Neuronal stem cell (in vitro differentiated cells): Measurements from ENCODE around the gene LIFR.

Experiments
- DNase-seq: peaks from one replicate; pipeline ENCODE4 v3.0.0-alpha.2; 2013; ENCODE audit warnings: low spot score
- H2AFZ ChIP-seq: one replicate; pipeline ENCODE4 v1.6.1; 2013; ENCODE audit warnings: mild to moderate bottlenecking, low read length, inconsistent platforms
- H2AK5ac ChIP-seq: 2 replicates; pipeline ENCODE4 v1.6.1; 2013; ENCODE audit warnings: low read depth, mild to moderate bottlenecking, inconsistent platforms, low read length, moderate library complexity, mixed read lengths
- H2BK120ac ChIP-seq: 2 replicates; pipeline ENCODE4 v1.6.1; 2013; ENCODE audit warnings: low read depth, mild to moderate bottlenecking, inconsistent platforms, low read length, moderate library complexity, mixed read lengths
- H2BK12ac ChIP-seq: one replicate; pipeline ENCODE4 v1.6.1; 2013; ENCODE audit warnings: low read length, inconsistent platforms
- H2BK15ac ChIP-seq: 2 replicates; pipeline ENCODE4 v1.6.1; 2013; ENCODE audit warnings: mild to moderate bottlenecking, low read length, inconsistent platforms, mixed read lengths
- H2BK5ac ChIP-seq: one replicate; pipeline ENCODE4 v1.6.1; 2013; ENCODE audit warnings: inconsistent platforms, mild to moderate bottlenecking, low read length, moderate library complexity
- H3K14ac ChIP-seq: one replicate; pipeline ENCODE4 v1.6.1; 2013; ENCODE audit warnings: low read length, inconsistent platforms
- H3K18ac ChIP-seq: 2 replicates; pipeline ENCODE4 v1.6.1; 2013; ENCODE audit warnings: low read length, inconsistent platforms
- H3K23ac ChIP-seq: 2 replicates; pipeline ENCODE4 v1.6.1; 2013; ENCODE audit warnings: low read depth, mild to moderate bottlenecking, mixed read lengths, low read length, inconsistent platforms; ENCODE audit not compliant: poor library complexity
- H3K27ac ChIP-seq: replicated peaks from 3 replicates; pipeline ENCODE4 v1.5.1; 2013; ENCODE audit warnings: low read length, inconsistent platforms
- H3K27me3 ChIP-seq, 3 experiments: 2 replicates each; pipeline ENCODE4 v1.6.1; 2013; ENCODE audit warnings: low read length in 3 of 3, mild to moderate bottlenecking in 2 of 3, inconsistent platforms in 1 of 3, low read depth in 1 of 3, mixed read lengths in 1 of 3, moderate library complexity in 1 of 3; ENCODE audit not compliant: control insufficient read depth in 3 of 3, insufficient read depth in 3 of 3
- H3K36me3 ChIP-seq, 2 donors: replicated peaks in 1 of 2; 2 replicates each; pipeline ENCODE4 v1.6.1; 2013; ENCODE audit warnings: low read length in 2 of 2; ENCODE audit not compliant: control insufficient read depth in 2 of 2, insufficient read depth in 2 of 2
- H3K4ac ChIP-seq: 2 replicates; pipeline ENCODE4 v1.6.1; 2013; ENCODE audit warnings: inconsistent platforms, mild to moderate bottlenecking, low read length, moderate library complexity
- H3K4me1 ChIP-seq, 2 donors: 1 replicate in 1 of 2; 2 replicates in 1 of 2; pipeline ENCODE4 v1.6.1; 2013; ENCODE audit warnings: low read length in 2 of 2, low read depth in 1 of 2; ENCODE audit not compliant: control insufficient read depth in 2 of 2, insufficient read depth in 1 of 2
- H3K4me2 ChIP-seq: one replicate; pipeline ENCODE4 v1.6.1; 2013; ENCODE audit warnings: mild to moderate bottlenecking, low read length, inconsistent platforms; ENCODE audit not compliant: insufficient read depth, poor library complexity, severe bottlenecking
- H3K4me3 ChIP-seq, 2 donors: 2 replicates each; pipeline ENCODE4 v1.5.1; 2013; ENCODE audit warnings: low read length in 2 of 2, mild to moderate bottlenecking in 2 of 2, inconsistent platforms in 1 of 2, moderate library complexity in 1 of 2
- H3K79me1 ChIP-seq: one replicate; pipeline ENCODE4 v1.6.1; 2013; ENCODE audit warnings: low read depth, mild to moderate bottlenecking, inconsistent platforms, low read length, moderate library complexity
- H3K9ac ChIP-seq: one replicate; pipeline ENCODE4 v1.6.1; 2013; ENCODE audit warnings: mild to moderate bottlenecking, low read depth, low read length, inconsistent platforms; ENCODE audit not compliant: poor library complexity
- H3K9me3 ChIP-seq, 2 donors: replicated peaks in 1 of 2; 2 replicates each; pipeline versions ENCODE3 to v1.6.1; 2013; ENCODE audit warnings: low read length in 2 of 2, mild to moderate bottlenecking in 2 of 2, inconsistent platforms in 1 of 2, low read depth in 1 of 2, mixed read lengths in 1 of 2, moderate library complexity in 1 of 2; ENCODE audit not compliant: control insufficient read depth in 2 of 2, insufficient read depth in 1 of 2
- H4K8ac ChIP-seq: one replicate; pipeline ENCODE4 v1.6.1; 2013; ENCODE audit warnings: low read depth, mild to moderate bottlenecking, inconsistent platforms, low read length, moderate library complexity
- H4K91ac ChIP-seq: one replicate; pipeline ENCODE4 v1.6.1; 2013; ENCODE audit warnings: low read length, low read depth, mild to moderate bottlenecking, inconsistent platforms; ENCODE audit not compliant: poor library complexity
- WGBS, 2 donors: extraction: QIAGEN DNeasy Blood & Tissue Kit; methylation state at CpG; one replicate each; pipeline ENCODE4 v1.1.7; 2013; ENCODE audit warnings: missing lambda C conversion rate in 2 of 2, mixed read lengths in 1 of 2; ENCODE audit not compliant: insufficient read length in 2 of 2, insufficient replicate concordance in 1 of 2; ENCODE audit errors: extremely low coverage in 2 of 2; 5-methylcytosine and 5-hydroxymethylcytosine counted together

LIFR gene

GRCh38 chr5:38575476-38575875 is 19.0 kb upstream of the LIFR start:
- H3K9me3 ChIP-seq: no peaks in the 10 kb centered on the region
- no peak overlapping the region for H2BK5ac ChIP-seq
- no peak overlapping the region for H3K23ac ChIP-seq
- H3K79me1 ChIP-seq: no peaks in the 10 kb centered on the region
- no peak overlapping the region for H4K91ac ChIP-seq
- H4K8ac ChIP-seq: no peak overlapping the region
- no peak overlapping the region for H2BK120ac ChIP-seq
- no peaks in the 10 kb centered on the region for H3K36me3 ChIP-seq
- H3K4me3 ChIP-seq: no peak overlapping the region
- H2BK12ac ChIP-seq: no peak overlapping the region
- no peak overlapping the region for H3K4me2 ChIP-seq
- H2BK15ac ChIP-seq: no peak overlapping the region
- H3K18ac ChIP-seq: no peak overlapping the region
- H3K4ac ChIP-seq: no peak overlapping the region
- H2AFZ ChIP-seq: no peak overlapping the region
- no peak overlapping the region for H3K9ac ChIP-seq
- H3K4me1 ChIP-seq: peaks cover 0 to 2% of the 10 kb centered on the region in 2 donors
- DNase-seq: no peak
- no CpG with 5 or more reads among the region's 4 CpGs for WGBS, 2 donors
- no peak overlapping the region for H3K27ac ChIP-seq
- H2AK5ac ChIP-seq: no peak overlapping the region
- no peak overlapping the region for H3K14ac ChIP-seq
- H3K27me3 ChIP-seq: no peaks in the 10 kb centered on the region

GRCh38 chr5:38574009-38574408 is 17.6 kb upstream of the LIFR start:
- Histone ChIP-seq H3K79me1 (no peaks in the 10 kb centered on the region), H2BK15ac (no peak overlapping the region), H3K36me3 (no peaks in the 10 kb centered on the region), H3K14ac (no peak overlapping the region), H3K9ac (no peak overlapping the region), H4K8ac (no peak overlapping the region), H2AFZ (no peak overlapping the region), H2BK12ac (no peak overlapping the region), H3K23ac (no peak overlapping the region), H3K9me3 (no peaks in the 10 kb centered on the region), H2BK120ac (no peak overlapping the region), H3K18ac (no peak overlapping the region), H4K91ac (no peak overlapping the region), H3K4me2 (no peak overlapping the region), H3K4me3 (no peak overlapping the region), H3K4ac (no peak overlapping the region), H2AK5ac (no peak overlapping the region), H3K27me3 (no peaks in the 10 kb centered on the region), H3K27ac (no peak overlapping the region), H3K4me1 (peaks cover 0 to 2% of the 10 kb centered on the region in 2 donors), H2BK5ac (no peak overlapping the region)
- DNase-seq: no peak
- WGBS, 2 donors: no CpG with 5 or more reads among the region's 4 CpGs

GRCh38 chr5:38573521-38573920 is 17.1 kb upstream of the LIFR start:
- H3K9me3 ChIP-seq: no peaks in the 10 kb centered on the region
- peaks cover 0 to 2% of the 10 kb centered on the region in 2 donors for H3K4me1 ChIP-seq
- no peak overlapping the region for H4K91ac ChIP-seq
- no peak overlapping the region for H4K8ac ChIP-seq
- no peak overlapping the region for H3K27ac ChIP-seq
- no peak for DNase-seq
- no peaks in the 10 kb centered on the region for H3K27me3 ChIP-seq
- H2BK12ac ChIP-seq: no peak overlapping the region
- WGBS, 2 donors: no CpG with 5 or more reads among the region's 3 CpGs
- no peak overlapping the region for H3K18ac ChIP-seq
- H2BK120ac ChIP-seq: no peak overlapping the region
- no peak overlapping the region for H2AFZ ChIP-seq
- no peak overlapping the region for H3K9ac ChIP-seq
- no peak overlapping the region for H3K4ac ChIP-seq
- H3K23ac ChIP-seq: no peak overlapping the region
- H2BK15ac ChIP-seq: no peak overlapping the region
- no peak overlapping the region for H2BK5ac ChIP-seq
- no peak overlapping the region for H3K4me3 ChIP-seq
- H3K36me3 ChIP-seq: no peaks in the 10 kb centered on the region
- no peaks in the 10 kb centered on the region for H3K79me1 ChIP-seq
- H2AK5ac ChIP-seq: no peak overlapping the region
- no peak overlapping the region for H3K14ac ChIP-seq
- H3K4me2 ChIP-seq: no peak overlapping the region

GRCh38 chr5:38569180-38569579 is 12.7 kb upstream of the LIFR start:
- H3K4me2 ChIP-seq: no peak overlapping the region
- H3K9ac ChIP-seq: no peak overlapping the region
- H2BK15ac ChIP-seq: no peak overlapping the region
- DNase-seq: no peak
- H3K14ac ChIP-seq: no peak overlapping the region
- H3K27me3 ChIP-seq: no peaks in the 10 kb centered on the region
- H4K8ac ChIP-seq: no peak overlapping the region
- no peaks in the 10 kb centered on the region for H3K4me1 ChIP-seq
- no peak overlapping the region for H3K4ac ChIP-seq
- H3K4me3 ChIP-seq: no peak overlapping the region
- no peak overlapping the region for H2AFZ ChIP-seq
- H3K36me3 ChIP-seq: no peaks in the 10 kb centered on the region
- H3K79me1 ChIP-seq: no peaks in the 10 kb centered on the region
- H4K91ac ChIP-seq: no peak overlapping the region
- H2AK5ac ChIP-seq: no peak overlapping the region
- H3K27ac ChIP-seq: no peak overlapping the region
- WGBS, 2 donors: no CpG with 5 or more reads among the region's 3 CpGs
- no peak overlapping the region for H2BK120ac ChIP-seq
- H2BK12ac ChIP-seq: no peak overlapping the region
- H3K23ac ChIP-seq: no peak overlapping the region
- H2BK5ac ChIP-seq: no peak overlapping the region
- H3K18ac ChIP-seq: no peak overlapping the region
- no peaks in the 10 kb centered on the region for H3K9me3 ChIP-seq
